Activated T-cell treated with anti-CD3 and anti-CD28 coated beads, Interleukin-2, amount 50 U/mL, for 4 hours (primary cell): ENCODE data around the gene MUC15. TPM values are rescaled to one million over a fixed set of nuclear protein-coding genes. Genes with fewer than 3 reads are reported as not detected.

Experiments
- total RNA-seq, 3 donors: library from RNA; stranded (reverse); gene quantifications; one replicate each; pipeline ENCODE4 v1.2.1, GENCODE V29; 2021

MUC15 gene
- total RNA-seq, 3 donors from 2014 or later, result not detected

Other genes with a start within 250 kb of the MUC15 start
- gene ANO3, start 240.1 kb downstream of the MUC15 start, total RNA-seq, result not detected
- not detected for gene SLC5A12, start 149.8 kb upstream of the MUC15 start, total RNA-seq